HepG2 (cell line): ENCODE data around the gene SIKE1. TPM values are rescaled to one million over a fixed set of nuclear protein-coding genes. Genes with fewer than 3 reads are reported as not detected.

Experiments used
- AKAP8 ChIP-seq: sonication (generic); formaldehyde crosslinking; IDR thresholded peaks from 2 replicates; pipeline ENCODE4 v1.5.1; 2020; ENCODE audit warnings: mild to moderate bottlenecking, missing genetic modification reagents
- ATF4 ChIP-seq, 2 experiments: fragments of 450-650 bp in 1 of 2; sonication (generic) in 1 of 2; formaldehyde crosslinking; IDR thresholded peaks; 2 replicates each; pipeline versions ENCODE4 v1.5.0 to v1.8.0; 2020 to 2022; ENCODE audit warnings: mild to moderate bottlenecking in 1 of 2, missing genetic modification reagents in 1 of 2
- FOXO4 ChIP-seq: sonication (generic); formaldehyde crosslinking; conservative IDR thresholded peaks from 2 replicates; pipeline ENCODE4 v1.8.1; 2023; ENCODE audit warnings: missing genetic modification reagents
- GATAD1 ChIP-seq: IDR thresholded peaks from 2 replicates; pipeline ENCODE4 v1.6.1; 2016; ENCODE audit warnings: missing genetic modification reagents, missing compliant biosample characterization
- MBNL3 ChIP-seq: fragments of 250-450 bp; sonication (Bioruptor Pico); conservative IDR thresholded peaks from 2 replicates; pipeline ENCODE4 v1.8.0; 2022; ENCODE audit warnings: mild to moderate bottlenecking, inconsistent platforms
- POLR2AphosphoS2 ChIP-seq: IDR thresholded peaks from 2 replicates; pipeline ENCODE4 v1.6.1; 2011; ENCODE audit warnings: low read depth, low read length, improper control_type of control experiment
- TCF7L2 ChIP-seq: IDR thresholded peaks from 2 replicates; pipeline ENCODE4 v1.6.1; 2011; ENCODE audit warnings: mild to moderate bottlenecking, low read depth, low read length, moderate library complexity
- THAP8 ChIP-seq: sonication (generic); formaldehyde crosslinking; IDR thresholded peaks from 2 replicates; pipeline ENCODE4 v1.5.1; 2020; ENCODE audit warnings: missing genetic modification reagents, mild to moderate bottlenecking, borderline replicate concordance
- ZNF18 ChIP-seq: sonication (generic); formaldehyde crosslinking; IDR thresholded peaks from 2 replicates; pipeline ENCODE4 v1.8.0; 2022; ENCODE audit warnings: mild to moderate bottlenecking, missing genetic modification reagents; ENCODE audit not compliant: insufficient replicate concordance
- ZNF407 ChIP-seq: sonication (generic); formaldehyde crosslinking; IDR thresholded peaks from one replicate; pipeline ENCODE4 v1.5.1; 2020; ENCODE audit warnings: mild to moderate bottlenecking, missing genetic modification reagents; ENCODE audit errors: not compliant biosample characterization
- ZNF772 ChIP-seq: sonication (generic); formaldehyde crosslinking; IDR thresholded peaks from 2 replicates; pipeline ENCODE4 v1.5.0; 2020; ENCODE audit warnings: mild to moderate bottlenecking, missing genetic modification reagents
- polyA plus RNA-seq, 8 experiments: library from polyadenylated mRNA; depleted of rRNA in 3 of 8; stranded (reverse) in 7 of 8; unstranded in 1 of 8; fragments of >200 nt; fragmentation: Illumina TruSeq in 4 of 8; extraction: Trizol in 4 of 8; gene quantifications; 2 replicates each; pipeline versions ENCODE4 v1.2.1 to v1.2.3, GENCODE V29; 2011 to 2016; ENCODE audit warnings: low read depth in 4 of 8, missing spikeins in 1 of 8, mixed read lengths in 1 of 8; ENCODE audit not compliant: insufficient read depth in 1 of 8
- total RNA-seq, 5 experiments: library from RNA; depleted of rRNA; stranded (reverse); fragments of >200 nt; fragmentation: Illumina TruSeq; extraction: Trizol; gene quantifications; 2 replicates each; pipeline ENCODE4 v1.2.3, GENCODE V29; 2016; ENCODE audit warnings: low read depth in 1 of 5
- TF ChIP-seq, protein P1 (sequence below): sonication (generic); formaldehyde crosslinking; IDR thresholded peaks from 2 replicates; pipeline ENCODE4 v1.8.1; 2023; ENCODE audit warnings: mild to moderate bottlenecking, missing genetic modification reagents, borderline replicate concordance
- TF ChIP-seq, protein P2 (sequence below): IDR thresholded peaks from 2 replicates; pipeline ENCODE4 v1.6.1; 2016; ENCODE audit warnings: control low read depth

Gene SIKE1
- total and polyA plus RNA-seq, 2 of the 13 experiments (the other 11 are each of a cell fraction or from before 2014, with no cell fraction given), result 36.5 to 58.4 TPM

- no peak for TF ChIP-seq FOXO4
- TF ChIP-seq ZNF18 (CRISPR knock-in tag), result peak; percentile 68
- TF ChIP-seq TCF7L2, result no peak
- no peak for TF ChIP-seq POLR2AphosphoS2
- no peak for TF ChIP-seq AKAP8
- no peak for TF ChIP-seq MBNL3 (CRISPR knock-in tag)
- TF ChIP-seq, protein P1, sequence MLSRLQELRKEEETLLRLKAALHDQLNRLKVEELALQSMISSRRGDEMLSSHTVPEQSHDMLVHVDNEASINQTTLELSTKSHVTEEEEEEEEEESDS (CRISPR knock-in tag), result peak; percentile 66; the same call in 1 of the 2 replicates
- TF ChIP-seq, protein P2, sequence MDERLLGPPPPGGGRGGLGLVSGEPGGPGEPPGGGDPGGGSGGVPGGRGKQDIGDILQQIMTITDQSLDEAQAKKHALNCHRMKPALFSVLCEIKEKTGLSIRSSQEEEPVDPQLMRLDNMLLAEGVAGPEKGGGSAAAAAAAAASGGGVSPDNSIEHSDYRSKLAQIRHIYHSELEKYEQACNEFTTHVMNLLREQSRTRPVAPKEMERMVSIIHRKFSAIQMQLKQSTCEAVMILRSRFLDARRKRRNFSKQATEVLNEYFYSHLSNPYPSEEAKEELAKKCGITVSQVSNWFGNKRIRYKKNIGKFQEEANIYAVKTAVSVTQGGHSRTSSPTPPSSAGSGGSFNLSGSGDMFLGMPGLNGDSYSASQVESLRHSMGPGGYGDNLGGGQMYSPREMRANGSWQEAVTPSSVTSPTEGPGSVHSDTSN (CRISPR knock-in tag), result no peak
- TF ChIP-seq ZNF407 (CRISPR knock-in tag), result peak; percentile 64
- TF ChIP-seq ZNF772 (CRISPR knock-in tag), result peak; percentile 65
- peak; percentile 96 for TF ChIP-seq GATAD1 (CRISPR knock-in tag)
- no peak for TF ChIP-seq THAP8
- no peak; a peak in 1 of 4 replicates for TF ChIP-seq ATF4 (CRISPR knock-in tag; IDR thresholded peaks at IDR 0.05)
These were observed at the start of gene SIKE1 (continued) for GRCh38 chr1:114780344-114781226.
